Hepatocyte (in vitro differentiated cells): ENCODE data around the gene IL24. TPM values are rescaled to one million over a fixed set of nuclear protein-coding genes. Genes with fewer than 3 reads are reported as not detected.

ENCODE experiments used
- DNase-seq: peaks from one replicate; pipeline ENCODE4 v3.0.0-alpha.2; 2016; ENCODE audit warnings: low spot score
- H2AFZ ChIP-seq: fragments of 200-600 bp; sonication (generic); 2 replicates; pipeline ENCODE4 v1.6.0; 2016; ENCODE audit warnings: antibody characterized with exemption, mild to moderate bottlenecking
- H3K27ac ChIP-seq: fragments of 200-600 bp; sonication (generic); 2 replicates; pipeline ENCODE4 v1.5.1; 2016; ENCODE audit warnings: mild to moderate bottlenecking
- H3K27me3 ChIP-seq: fragments of 200-600 bp; sonication (generic); 2 replicates; pipeline ENCODE4 v1.6.1; 2016
- H3K36me3 ChIP-seq: fragments of 200-600 bp; sonication (generic); replicated peaks from 2 replicates; pipeline ENCODE4 v1.5.1; 2016; ENCODE audit warnings: low read depth; ENCODE audit not compliant: insufficient read depth
- H3K4me1 ChIP-seq: fragments of 200-600 bp; sonication (generic); 2 replicates; pipeline ENCODE4 v1.5.1; 2016; ENCODE audit warnings: mild to moderate bottlenecking, moderate library complexity; ENCODE audit not compliant: insufficient read depth
- H3K4me2 ChIP-seq: fragments of 200-600 bp; sonication (generic); 2 replicates; pipeline ENCODE4 v1.6.0; 2016
- H3K4me3 ChIP-seq: fragments of 200-600 bp; sonication (generic); 2 replicates; pipeline ENCODE4 v1.5.1; 2016; ENCODE audit warnings: mild to moderate bottlenecking
- H3K79me2 ChIP-seq: fragments of 200-600 bp; sonication (generic); 2 replicates; pipeline ENCODE4 v1.6.0; 2017; ENCODE audit warnings: mild to moderate bottlenecking
- H3K9me2 ChIP-seq: fragments of 200-600 bp; sonication (generic); replicated peaks from 2 replicates; pipeline ENCODE4 v1.6.0; 2017; ENCODE audit warnings: mild to moderate bottlenecking; ENCODE audit not compliant: insufficient read depth
- H3K9me3 ChIP-seq: fragments of 200-600 bp; sonication (generic); 2 replicates; pipeline ENCODE4 v1.5.1; 2016; ENCODE audit warnings: low read depth, mild to moderate bottlenecking
- H4K20me1 ChIP-seq: fragments of 200-600 bp; sonication (generic); 2 replicates; pipeline ENCODE4 v1.6.0; 2016; ENCODE audit warnings: mild to moderate bottlenecking; ENCODE audit not compliant: insufficient read depth, poor library complexity, severe bottlenecking
- EZH2 ChIP-seq: fragments of 200-600 bp; sonication (generic); IDR thresholded peaks from 2 replicates; pipeline ENCODE4 v1.6.1; 2016; ENCODE audit warnings: antibody characterized with exemption, mild to moderate bottlenecking, borderline replicate concordance
- EZH2phosphoT487 ChIP-seq: fragments of 200-600 bp; sonication (generic); IDR thresholded peaks from one replicate; pipeline ENCODE4 v1.6.1; 2018; ENCODE audit warnings: antibody characterized with exemption, mild to moderate bottlenecking, low read depth, moderate library complexity; ENCODE audit not compliant: unreplicated experiment, severe bottlenecking
- WGBS: methylation state at CpG from one replicate; pipeline ENCODE4 v1.1.6; 2016; ENCODE audit warnings: low lambda C conversion rate; ENCODE audit errors: missing lambda C conversion rate; 5-methylcytosine and 5-hydroxymethylcytosine counted together
- polyA plus RNA-seq: library from polyadenylated mRNA; unstranded; fragments of >200 nt; fragmentation: Nextera tagmentation; extraction: Ambion mirVana; gene quantifications from 2 replicates; pipeline ENCODE4 v1.2.1, GENCODE V29; 2016
- total RNA-seq: library from RNA; depleted of rRNA; stranded (reverse); fragments of >200 nt; gene quantifications from 2 replicates; pipeline ENCODE4 v1.2.3, GENCODE V29; 2014
- TF ChIP-seq, protein P1 (sequence below): fragments of 200-600 bp; sonication (generic); IDR thresholded peaks from 2 replicates; pipeline ENCODE4 v1.5.1; 2016; ENCODE audit warnings: antibody characterized with exemption, mild to moderate bottlenecking; ENCODE audit not compliant: poor library complexity

The IL24 gene
- total and polyA plus RNA-seq, 2 experiments from 2014 or later = not detected

DNA sequence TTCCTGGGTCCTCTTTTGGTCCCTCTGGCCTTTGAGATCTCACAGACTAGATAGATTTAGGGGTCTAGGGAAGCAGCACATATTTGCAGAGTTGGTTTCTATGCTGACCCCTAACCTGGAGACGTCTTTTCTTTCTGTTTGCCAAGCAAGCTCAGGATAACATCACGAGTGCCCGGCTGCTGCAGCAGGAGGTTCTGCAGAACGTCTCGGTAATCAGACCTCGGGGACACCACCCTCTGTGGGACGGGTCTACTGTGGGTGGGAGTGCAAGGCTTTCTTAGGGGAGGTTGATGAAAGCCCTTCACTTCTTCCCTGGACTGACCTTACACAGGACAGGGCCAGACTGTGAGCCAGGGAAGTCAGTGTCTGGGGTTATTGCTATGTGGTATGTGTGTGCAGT lies 2.9 kb downstream of the IL24 start:
- no peaks in the 10 kb centered on the region for H4K20me1 ChIP-seq
- no peak overlapping the region for H3K4me2 ChIP-seq
- TF ChIP-seq EZH2phosphoT487 (no peak), EZH2 (no peak)
- TF ChIP-seq, protein P1, sequence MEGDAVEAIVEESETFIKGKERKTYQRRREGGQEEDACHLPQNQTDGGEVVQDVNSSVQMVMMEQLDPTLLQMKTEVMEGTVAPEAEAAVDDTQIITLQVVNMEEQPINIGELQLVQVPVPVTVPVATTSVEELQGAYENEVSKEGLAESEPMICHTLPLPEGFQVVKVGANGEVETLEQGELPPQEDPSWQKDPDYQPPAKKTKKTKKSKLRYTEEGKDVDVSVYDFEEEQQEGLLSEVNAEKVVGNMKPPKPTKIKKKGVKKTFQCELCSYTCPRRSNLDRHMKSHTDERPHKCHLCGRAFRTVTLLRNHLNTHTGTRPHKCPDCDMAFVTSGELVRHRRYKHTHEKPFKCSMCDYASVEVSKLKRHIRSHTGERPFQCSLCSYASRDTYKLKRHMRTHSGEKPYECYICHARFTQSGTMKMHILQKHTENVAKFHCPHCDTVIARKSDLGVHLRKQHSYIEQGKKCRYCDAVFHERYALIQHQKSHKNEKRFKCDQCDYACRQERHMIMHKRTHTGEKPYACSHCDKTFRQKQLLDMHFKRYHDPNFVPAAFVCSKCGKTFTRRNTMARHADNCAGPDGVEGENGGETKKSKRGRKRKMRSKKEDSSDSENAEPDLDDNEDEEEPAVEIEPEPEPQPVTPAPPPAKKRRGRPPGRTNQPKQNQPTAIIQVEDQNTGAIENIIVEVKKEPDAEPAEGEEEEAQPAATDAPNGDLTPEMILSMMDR = no peak

DNA sequence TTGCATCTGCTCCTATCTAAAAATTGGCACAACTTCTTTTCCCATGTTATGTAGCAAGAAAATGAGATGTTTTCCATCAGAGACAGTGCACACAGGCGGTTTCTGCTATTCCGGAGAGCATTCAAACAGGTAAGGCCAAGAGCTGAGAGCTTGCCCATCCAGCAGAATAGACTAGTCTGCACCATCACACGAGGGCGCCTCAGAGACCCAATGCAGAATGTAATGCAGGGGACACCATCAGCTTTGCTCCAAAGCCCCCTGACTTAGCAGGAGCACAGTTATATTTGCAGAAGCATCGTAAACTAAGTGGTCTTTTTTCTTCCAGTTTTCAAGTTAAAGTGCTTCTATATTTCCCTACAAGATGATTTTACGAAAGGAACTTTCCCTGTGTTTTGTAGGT lies 4.7 kb downstream of the IL24 start:
- Histone ChIP-seq H3K9me3 (no peaks in the 10 kb centered on the region), H3K4me2 (no peak overlapping the region), H4K20me1 (no peaks in the 10 kb centered on the region), H3K27me3 (peaks cover 14% of the 10 kb centered on the region), H3K27ac (no peak overlapping the region), H3K4me3 (no peak overlapping the region), H3K4me1 (no peaks in the 10 kb centered on the region), H3K79me2 (no peaks in the 10 kb centered on the region), H3K9me2 (no peaks in the 10 kb centered on the region), H2AFZ (no peak overlapping the region), H3K36me3 (no peaks in the 10 kb centered on the region)
- 83% methylated on average over 6 of the region's 6 CpGs for WGBS
- no peak for DNase-seq
- TF ChIP-seq, protein P1 = no peak
- TF ChIP-seq EZH2phosphoT487 (no peak), EZH2 (no peak)

More for the DNA sequence above, 2.9 kb downstream of the IL24 start:
- DNase-seq = no peak
- H3K79me2 ChIP-seq = no peaks in the 10 kb centered on the region
- peaks cover 5% of the 10 kb centered on the region for H3K4me1 ChIP-seq
- peaks cover 4% of the 10 kb centered on the region for H3K27me3 ChIP-seq
- WGBS = 65% methylated on average over 7 of the region's 7 CpGs
- H3K9me3 ChIP-seq = no peaks in the 10 kb centered on the region
- H3K27ac ChIP-seq = no peak overlapping the region
- H3K36me3 ChIP-seq = no peaks in the 10 kb centered on the region
- no peak overlapping the region for H2AFZ ChIP-seq
- H3K4me3 ChIP-seq = no peak overlapping the region
- H3K9me2 ChIP-seq = no peaks in the 10 kb centered on the region

DNA sequence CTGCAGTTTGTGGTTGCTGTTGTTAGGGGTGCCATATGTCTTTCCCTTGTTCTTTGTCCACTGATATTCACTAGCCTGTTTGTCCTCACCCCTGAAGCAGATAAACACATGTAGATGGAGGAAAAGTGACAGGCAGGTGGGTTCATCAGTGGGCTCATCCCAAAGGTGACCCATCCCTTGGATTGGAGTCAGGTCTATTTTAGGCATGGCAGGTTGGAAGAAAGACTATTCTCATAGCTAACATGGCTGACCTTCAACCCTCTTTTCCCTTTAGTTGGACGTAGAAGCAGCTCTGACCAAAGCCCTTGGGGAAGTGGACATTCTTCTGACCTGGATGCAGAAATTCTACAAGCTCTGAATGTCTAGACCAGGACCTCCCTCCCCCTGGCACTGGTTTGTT lies 5.5 kb downstream of the IL24 start:
- no peak overlapping the region for H3K4me3 ChIP-seq
- H3K27ac ChIP-seq = no peak overlapping the region
- peaks cover 14% of the 10 kb centered on the region for H3K27me3 ChIP-seq
- H4K20me1 ChIP-seq = no peaks in the 10 kb centered on the region
- H3K79me2 ChIP-seq = no peaks in the 10 kb centered on the region
- H2AFZ ChIP-seq = no peak overlapping the region
- no peaks in the 10 kb centered on the region for H3K36me3 ChIP-seq
- 83% methylated on average over 1 of the region's 1 CpG for WGBS
- DNase-seq = no peak
- no peak for TF ChIP-seq EZH2
- no peak for TF ChIP-seq EZH2phosphoT487
- TF ChIP-seq, protein P1 = no peak
- H3K9me2 ChIP-seq = no peaks in the 10 kb centered on the region
- H3K9me3 ChIP-seq = no peaks in the 10 kb centered on the region
- H3K4me1 ChIP-seq = no peaks in the 10 kb centered on the region
- H3K4me2 ChIP-seq = no peak overlapping the region

DNA sequence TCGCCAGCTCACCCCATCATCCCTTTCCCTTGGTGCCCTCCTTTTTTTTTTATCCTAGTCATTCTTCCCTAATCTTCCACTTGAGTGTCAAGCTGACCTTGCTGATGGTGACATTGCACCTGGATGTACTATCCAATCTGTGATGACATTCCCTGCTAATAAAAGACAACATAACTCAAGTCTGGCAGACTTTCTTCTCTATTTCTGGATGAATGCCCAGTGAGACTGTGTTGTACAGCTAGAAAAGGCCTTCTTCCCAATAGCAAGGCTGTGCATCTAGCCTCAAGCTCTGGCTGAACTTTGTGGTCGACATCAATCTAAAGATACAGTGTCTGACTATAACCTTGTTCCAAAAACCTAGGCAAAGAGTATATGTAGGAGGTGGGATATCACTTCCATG lies 6.4 kb downstream of the IL24 start:
- Histone ChIP-seq H3K79me2 (no peaks in the 10 kb centered on the region), H4K20me1 (no peaks in the 10 kb centered on the region), H3K36me3 (no peaks in the 10 kb centered on the region), H2AFZ (no peak overlapping the region), H3K9me2 (no peaks in the 10 kb centered on the region), H3K27ac (no peak overlapping the region), H3K4me3 (no peak overlapping the region), H3K27me3 (peaks cover 23% of the 10 kb centered on the region), H3K4me1 (no peaks in the 10 kb centered on the region), H3K9me3 (no peaks in the 10 kb centered on the region), H3K4me2 (no peak overlapping the region)
- no peak for TF ChIP-seq EZH2
- TF ChIP-seq, protein P1 = no peak
- no peak for TF ChIP-seq EZH2phosphoT487
- no peak for DNase-seq
- WGBS = 82% methylated on average over 2 of the region's 2 CpGs
